ENCODE results near the gene ARMC12.

Gene ARMC12

DNA sequence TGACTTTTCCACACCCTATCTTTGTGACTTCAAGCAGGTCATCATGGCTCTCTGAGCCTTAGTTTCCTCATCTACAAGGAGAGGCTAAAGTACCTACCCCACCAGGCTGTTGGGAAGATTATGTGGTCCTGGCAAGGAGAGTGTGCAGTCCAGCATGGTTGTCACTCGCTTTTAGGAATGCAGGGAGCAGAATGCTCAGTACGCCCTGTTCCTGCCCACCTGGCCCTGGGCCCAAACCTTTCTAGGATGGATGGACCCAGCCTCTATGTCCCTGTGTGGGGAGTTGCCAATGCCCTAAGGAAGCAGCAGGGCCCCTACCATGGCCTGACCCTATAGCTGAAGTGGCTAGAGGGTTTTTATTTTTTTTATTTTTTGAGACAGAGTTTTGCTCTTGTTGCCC is 41.6 kb downstream of the ARMC12 start:
- no peak for DNase-seq

DNA sequence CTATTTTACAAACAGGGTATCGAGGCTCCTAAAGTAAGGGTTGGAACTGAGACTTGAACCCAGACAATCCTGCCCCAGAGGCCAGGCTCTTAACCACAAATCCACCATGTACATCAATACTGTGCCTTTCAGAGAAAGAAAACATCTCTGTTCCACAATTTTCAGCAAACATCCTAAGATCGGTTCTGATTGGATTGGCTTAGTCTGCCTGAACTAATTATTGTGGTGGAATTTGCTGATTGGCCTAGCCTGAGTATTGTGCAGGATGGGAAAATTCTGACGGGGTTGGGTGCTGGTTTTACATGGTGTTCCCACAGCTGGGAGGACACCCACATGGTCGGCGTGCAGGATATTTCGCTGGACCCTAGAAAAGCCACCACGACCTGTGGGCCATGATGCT is 43.9 kb downstream of the ARMC12 start, which contains the start of gene CLPSL1:
TSS of gene CLPSL1 (plus strand) at position 301 of the 400 bp plus-strand sequence. CDS start at position 393, 92 bp downstream.
- no peak for DNase-seq

GRCh38 chr6:35781290-35781689 is 44.5 kb downstream of the ARMC12 start:
- DNase-seq, result no peak

DNA sequence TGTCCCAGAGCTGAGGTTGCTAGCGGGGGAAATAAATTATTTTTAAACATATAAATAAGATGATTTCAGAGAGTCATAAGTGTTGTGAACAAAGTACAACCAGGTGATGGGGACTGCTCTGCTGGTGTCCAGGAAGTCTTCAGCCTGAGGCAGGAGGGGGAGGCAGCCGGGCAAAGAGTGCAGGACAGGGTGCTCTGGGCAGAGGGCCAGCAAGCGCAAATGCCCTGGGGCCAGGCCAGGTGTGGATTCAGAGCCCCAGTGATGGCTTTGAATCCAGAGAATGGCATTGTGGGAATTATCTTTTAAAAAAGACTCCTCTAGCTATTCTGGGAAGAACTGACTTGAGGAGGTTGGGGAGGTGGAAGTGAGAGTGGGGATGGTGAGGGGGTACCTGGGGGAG is 45.6 kb downstream of the ARMC12 start:
- DNase-seq, result no peak

DNA sequence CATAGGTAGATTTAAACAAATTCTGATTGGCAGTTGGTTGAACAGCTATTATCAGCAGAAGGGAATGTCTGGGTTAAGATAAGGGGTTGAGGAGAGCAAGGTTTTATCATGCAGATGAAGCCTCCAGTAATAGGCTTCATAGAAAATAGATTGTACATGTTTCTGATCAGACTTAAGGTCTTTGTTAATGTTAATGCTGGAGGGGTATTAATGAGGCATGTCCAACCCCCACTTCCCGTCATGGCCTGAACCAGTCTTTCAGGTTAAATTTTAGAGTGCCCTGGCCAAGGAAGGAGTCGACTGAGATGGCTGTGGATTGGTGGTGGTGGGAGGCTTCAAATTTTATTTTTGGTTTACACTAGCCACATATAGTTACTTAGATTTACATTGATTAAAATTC is 47.4 kb downstream of the ARMC12 start:
- no peak for DNase-seq

DNA sequence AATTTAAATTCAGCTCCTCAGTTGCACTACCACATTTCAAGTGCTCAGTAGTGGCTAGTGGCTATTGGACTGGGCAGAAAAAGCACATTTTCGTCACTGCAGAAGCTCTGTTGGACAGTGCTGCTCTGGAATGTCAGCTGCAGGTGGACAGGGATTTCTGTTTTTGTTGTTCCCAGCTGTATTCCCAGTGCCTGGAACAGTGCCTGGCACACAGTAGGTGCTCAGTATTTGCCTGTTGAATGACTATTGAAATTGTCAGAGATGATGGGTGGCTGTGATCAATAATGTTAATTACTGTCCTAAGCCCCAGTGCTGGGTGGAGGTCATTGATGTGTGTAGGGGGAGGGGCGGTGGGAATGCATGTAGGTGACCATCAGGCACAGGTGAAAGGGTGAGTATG is 49.4 kb downstream of the ARMC12 start:
- DNase-seq, result no peak

- DNase-seq, result no peak
Measured at GRCh38 chr6:35786810-35787209, 50.0 kb downstream of the ARMC12 start.

- DNase-seq, result no peak
Measured at GRCh38 chr6:35787266-35788218, 50.7 kb downstream of the ARMC12 start.

DNA sequence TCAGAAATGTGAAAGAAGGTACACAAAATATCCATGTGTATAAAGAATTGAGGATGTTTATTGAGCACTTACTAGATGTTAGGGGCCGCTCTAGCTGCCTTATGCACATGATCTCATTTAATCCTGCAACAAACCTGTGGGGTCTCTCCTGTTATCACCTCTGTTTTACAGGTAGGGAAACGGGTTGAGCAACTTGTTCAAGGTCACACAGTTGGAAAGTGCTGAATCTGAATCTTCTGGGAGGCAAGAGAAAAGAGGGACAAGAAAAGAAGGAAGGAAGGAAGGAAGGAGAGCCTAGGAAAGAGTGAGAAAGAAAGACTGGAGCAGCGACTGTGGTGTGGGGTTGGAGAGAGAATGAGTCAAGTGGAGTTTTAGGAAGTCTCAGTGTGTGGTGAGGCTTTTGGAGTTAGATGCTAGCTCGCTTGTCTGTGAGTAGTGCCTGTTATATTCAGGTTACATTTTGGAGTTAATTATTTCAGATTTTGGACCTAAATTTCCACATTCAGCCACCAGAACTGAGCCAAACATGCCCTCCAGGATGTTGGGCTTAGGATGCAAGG is 51.7 kb downstream of the ARMC12 start:
- DNase-seq, result no peak

DNA sequence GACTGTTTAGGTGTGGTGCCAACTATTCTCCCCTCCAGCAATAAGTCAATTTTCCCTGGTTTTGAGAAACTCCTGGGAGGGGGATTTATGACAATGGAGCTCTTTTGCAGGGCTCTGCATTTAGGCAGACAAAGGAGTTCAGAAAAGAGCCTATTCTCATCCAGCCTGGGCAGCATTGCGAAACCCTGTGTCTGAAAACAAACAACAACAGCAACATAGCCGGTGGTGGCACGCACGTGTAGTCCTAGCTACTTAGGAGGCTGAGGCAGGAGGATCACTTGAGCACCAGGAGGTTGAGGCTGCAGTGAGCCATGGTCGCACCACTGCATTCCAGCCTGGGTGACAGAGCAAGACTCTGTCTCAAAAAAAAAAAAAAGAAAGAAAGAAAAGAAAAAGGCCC is 53.9 kb downstream of the ARMC12 start:
- DNase-seq, result no peak

DNA sequence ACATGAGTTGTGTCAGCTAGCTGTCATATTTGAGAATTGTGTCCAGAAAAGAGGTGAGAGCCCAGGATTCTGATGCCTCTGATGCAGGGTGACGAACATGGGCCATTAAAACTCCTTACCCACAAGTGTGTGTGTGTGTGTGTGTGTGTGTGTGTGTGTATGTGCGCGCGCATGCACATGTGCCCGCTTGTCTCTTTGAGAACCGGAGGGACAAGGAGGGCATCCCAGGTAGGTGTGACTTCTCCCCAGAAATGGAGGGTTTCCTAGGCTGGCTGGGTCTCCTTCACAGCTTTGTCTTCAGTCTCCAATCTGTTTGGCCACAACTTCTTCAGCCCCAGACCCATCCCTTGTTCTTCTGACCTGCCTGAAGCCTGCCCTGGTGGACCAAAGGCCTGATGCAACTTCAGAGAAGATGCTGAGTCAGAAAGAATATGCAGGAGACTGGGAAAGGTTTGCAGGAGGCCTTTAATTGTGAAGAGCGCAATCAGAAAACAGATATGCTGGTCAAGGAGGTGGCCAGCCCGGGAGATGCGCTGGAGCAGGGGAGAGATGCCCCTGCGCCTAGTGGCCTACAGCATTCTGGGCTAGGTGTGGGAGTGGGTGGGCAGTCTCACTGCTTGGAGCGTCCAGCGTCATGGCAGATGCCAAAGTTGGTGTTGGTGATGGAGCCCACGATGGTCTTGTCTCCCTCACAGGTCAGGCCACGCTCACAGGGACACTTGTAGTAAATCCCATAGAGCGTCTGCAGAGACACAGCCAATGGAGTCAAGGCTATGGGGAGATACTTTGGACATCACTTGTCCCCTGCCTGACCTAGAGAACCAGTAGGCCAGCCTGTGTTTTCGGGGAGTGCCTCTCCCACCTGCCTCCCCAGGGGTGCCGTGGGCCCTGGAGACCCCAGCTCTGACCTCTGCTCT is 58.0 kb downstream of the ARMC12 start:
- no peak for DNase-seq

DNA sequence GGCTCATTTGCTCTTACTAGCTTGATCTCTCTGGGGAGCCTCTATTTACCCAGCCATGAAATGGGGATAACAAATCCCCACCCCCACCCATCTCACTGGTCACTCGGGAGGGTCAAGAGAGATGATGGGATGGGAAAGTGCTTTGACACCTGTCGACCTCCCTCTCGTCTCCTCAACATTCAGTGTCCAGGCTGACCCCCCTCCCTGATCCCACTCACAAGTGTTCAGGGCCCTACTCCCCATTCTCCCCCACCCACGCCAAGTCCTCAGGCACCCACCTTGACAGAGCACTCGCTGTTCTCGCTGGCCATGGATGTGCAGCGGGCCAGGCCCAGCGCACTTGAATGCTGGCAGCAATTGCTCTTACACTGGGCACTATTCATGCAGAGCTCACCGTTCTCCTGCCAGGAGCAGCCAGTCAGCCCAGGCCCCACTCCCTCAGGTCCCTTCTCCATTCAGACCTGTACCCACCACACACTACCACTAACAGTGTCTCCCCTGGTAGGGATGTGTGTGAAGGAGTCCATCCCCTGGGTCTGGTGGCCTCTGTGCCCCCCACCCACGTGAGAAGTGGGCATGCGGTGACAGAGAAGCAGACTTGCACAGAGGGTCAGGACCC is 58.7 kb downstream of the ARMC12 start:
- DNase-seq, result no peak

DNA sequence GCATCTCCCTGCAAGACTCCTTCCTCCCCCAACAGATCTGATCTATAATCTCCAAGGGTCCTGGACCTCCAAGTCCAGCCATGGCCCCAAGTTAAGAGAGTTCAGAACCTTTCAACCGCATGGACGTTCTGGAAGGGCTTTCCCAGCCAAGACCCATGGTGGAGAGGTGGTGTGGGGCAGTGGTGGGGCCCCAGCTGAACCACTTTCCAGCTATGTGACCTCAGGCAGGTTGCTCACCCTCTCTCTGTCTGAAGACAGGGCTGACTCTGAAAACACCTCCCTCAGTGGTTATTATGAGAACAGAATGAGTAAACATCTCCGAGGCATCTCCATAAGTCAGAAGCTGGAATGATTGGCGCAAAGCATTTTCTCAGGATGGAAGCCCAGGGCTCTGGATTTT is 59.4 kb downstream of the ARMC12 start:
- no peak for DNase-seq

DNA sequence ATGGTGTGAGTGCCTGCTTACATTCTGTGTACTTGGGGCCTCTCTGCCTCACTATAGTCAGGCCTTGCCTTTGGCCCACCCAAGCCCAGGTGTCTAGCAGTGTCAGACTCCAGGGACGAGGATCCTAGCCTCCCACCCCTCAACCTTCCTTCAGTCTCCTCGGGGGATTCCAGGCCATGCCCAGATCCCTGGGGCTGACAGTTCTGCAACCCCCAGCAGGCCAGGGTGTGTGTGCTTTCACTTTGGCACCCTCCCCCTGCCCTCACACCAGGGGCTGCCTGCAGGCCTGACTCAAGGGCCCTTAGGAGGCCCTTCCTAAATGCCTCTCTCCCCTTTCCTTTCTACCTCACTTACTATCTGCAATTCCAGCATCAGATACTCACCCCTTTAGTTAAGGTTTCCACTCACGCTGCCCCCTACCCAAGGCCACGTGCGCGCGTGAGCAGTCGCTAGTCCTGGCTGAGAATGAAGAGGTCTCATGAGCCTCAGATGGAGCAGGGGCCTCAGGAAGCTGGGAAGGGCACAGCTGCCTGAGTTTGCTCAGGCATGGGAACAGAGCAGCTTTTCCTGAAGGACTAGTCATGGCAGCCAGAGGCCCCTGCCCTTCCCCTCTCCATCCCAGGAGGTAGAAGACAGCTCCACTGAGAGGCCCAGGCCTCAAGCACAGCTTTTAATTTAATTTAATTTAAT is 61.1 kb downstream of the ARMC12 start:
- DNase-seq, result no peak

Data from NCI-H1417 treated with DMSO at 0.1 percent for 48 hours (cell line).